ENCODE results near the gene PACSIN2.

- TF ChIP-seq CTCF (IDR thresholded peaks at IDR 0.05) (no peak), POLR2A (IDR thresholded peaks at IDR 0.05) (peak; percentile 17 to 75)
Measured at GRCh38 chr22:43014869-43015676, at the start of gene PACSIN2.
